Fibroblast of mammary gland (primary cell): ENCODE measurements around the gene HMGCS1.
"Not testable (repeated sequence)": the region's sequence is repeated elsewhere in the genome, so short reads cannot be mapped to it uniquely, and the experiment has no call there.

Experiments
- DNase-seq: peaks from one replicate; pipeline ENCODE4 v3.0.0-alpha.2; 2010; ENCODE audit warnings: low read depth
- H3K4me3 ChIP-seq: 2 replicates; pipeline ENCODE4 v1.5.1; 2011; ENCODE audit warnings: low read depth, mild to moderate bottlenecking, low read length, moderate library complexity; ENCODE audit not compliant: control insufficient read depth
- CTCF ChIP-seq: conservative IDR thresholded peaks from 2 replicates; pipeline ENCODE4 v1.5.1; 2011; ENCODE audit warnings: low read depth, low read length, inconsistent platforms; ENCODE audit not compliant: control insufficient read depth, insufficient read depth

Gene HMGCS1

DNA sequence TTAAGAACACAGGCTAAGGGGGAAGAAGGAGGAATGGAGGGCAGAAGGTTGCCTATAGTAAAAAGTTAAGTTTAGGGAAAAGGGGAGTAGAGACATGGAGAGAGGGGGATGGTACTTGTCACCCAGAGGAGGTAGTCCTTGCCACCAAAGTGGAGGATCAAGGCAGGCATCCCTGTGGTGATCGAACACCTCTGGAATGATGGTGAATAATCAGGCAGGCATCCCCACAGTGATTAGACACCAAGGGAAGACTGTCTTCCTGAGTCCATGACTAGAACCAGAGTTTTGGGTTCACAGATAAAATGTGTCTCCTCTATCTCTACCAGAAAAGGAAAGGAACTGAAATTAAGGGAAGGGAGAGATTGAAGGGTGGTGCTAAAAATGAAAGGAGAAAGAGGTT, 19.2 kb upstream of the HMGCS1 start:
- no peak for TF ChIP-seq CTCF
- H3K4me3 ChIP-seq: no peak overlapping the region
- no peak for DNase-seq

GRCh38 chr5:43325624-43326023, 12.4 kb upstream of the HMGCS1 start:
- not testable (repeated sequence) for DNase-seq, H3K4me3 ChIP-seq

DNA sequence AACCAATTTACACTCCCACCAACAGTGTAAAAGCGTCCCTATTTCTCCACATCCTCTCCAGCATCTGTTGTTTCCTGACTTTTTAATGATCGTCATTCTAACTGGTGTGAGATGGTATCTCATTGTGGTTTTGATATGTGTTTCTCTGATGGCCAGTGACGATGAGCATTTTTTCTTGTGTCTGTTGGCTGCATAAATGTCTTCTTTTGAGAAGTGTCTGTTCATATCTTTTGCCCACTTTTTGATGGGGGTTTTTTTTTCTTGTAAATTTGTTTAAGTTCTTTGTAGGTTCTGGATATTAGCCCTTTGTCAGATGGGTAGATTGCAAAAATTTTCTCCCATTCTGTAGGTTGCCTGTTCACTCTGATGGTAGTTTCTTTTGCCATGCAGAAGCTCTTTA, 10.3 kb upstream of the HMGCS1 start:
- DNase-seq, H3K4me3 ChIP-seq: not testable (repeated sequence)

DNA sequence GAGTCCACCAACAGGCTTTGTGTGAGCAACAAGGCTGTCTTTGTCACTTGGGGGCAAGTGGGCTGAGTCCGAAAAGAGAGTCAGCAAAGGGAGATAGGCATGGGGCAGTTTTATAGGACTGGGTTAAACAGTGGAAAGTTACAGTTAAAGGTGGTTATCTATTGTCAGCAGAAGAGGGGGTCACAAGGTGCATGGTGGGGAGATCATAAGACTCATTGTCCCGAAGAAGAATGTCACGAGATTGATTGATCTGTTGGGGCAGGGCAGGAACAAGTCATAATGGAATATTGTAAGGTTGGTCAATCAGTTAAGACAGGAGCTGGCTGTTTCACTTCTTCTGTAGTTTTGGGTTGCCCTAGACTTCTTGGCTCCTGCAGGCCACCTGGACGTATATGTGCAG, 7.6 kb upstream of the HMGCS1 start:
- H3K4me3 ChIP-seq: no peak overlapping the region
- no peak for DNase-seq
- TF ChIP-seq CTCF: no peak

DNA sequence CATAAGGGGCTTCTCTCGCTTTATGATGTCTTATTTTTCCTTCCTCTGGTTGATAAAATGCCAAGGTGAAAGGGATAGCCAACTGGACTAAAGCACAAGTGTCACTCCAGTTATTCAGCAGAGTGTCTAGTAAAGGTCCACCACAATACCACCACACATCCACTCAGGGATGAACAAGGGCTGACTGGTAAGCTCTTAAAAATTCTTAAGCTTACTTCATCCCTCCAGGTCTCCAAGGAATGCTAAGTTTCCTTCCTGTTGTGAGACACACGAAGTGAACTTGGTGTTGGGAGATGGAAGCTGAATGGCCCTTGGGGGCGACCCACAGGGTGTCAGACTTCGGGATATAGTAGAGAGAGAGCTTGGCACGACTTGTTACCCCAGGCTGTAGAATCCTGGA, 3.2 kb upstream of the HMGCS1 start:
- H3K4me3 ChIP-seq: no peak overlapping the region
- no peak for TF ChIP-seq CTCF
- DNase-seq: no peak

GRCh38 chr5:43315682-43316081, 2.5 kb upstream of the HMGCS1 start:
- H3K4me3 ChIP-seq: no peak overlapping the region
- no peak for TF ChIP-seq CTCF
- DNase-seq: no peak

DNA sequence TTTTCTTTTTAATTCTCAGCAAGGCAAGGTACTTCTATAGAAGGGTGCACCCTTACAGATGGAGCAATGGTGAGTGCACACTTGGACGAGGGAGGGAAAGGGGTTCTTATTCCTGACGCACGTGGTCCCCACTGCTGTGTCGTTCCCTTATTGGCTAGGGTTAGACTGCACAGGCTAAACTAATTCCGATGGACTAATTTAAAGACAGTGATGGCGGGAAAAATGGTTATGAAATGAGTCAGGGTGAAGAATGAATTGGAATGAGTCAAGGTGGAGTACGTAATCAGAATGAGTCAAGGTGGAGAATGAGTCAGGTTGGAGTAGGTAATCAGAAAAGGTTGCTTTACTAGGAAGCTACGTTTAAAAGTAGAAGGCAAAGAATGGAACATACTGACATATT, 2.1 kb upstream of the HMGCS1 start:
- DNase-seq: peak; percentile 77
- TF ChIP-seq CTCF: no peak
- H3K4me3 ChIP-seq: no peak overlapping the region

- no peak overlapping the region for H3K4me3 ChIP-seq
- no peak for TF ChIP-seq CTCF
- no peak for DNase-seq
Observed at GRCh38 chr5:43314724-43315123, 1.5 kb upstream of the HMGCS1 start.
